Vagina (tissue), 2 donors: ENCODE data around the gene ZBTB7C.

Experiments used
- POLR2A ChIP-seq, 2 donors: fragments of 450-650 bp; IDR thresholded peaks; one replicate each; pipeline ENCODE4 v1.6.1; 2017; ENCODE audit warnings: antibody characterized with exemption in 2 of 2, mild to moderate bottlenecking in 2 of 2, moderate library complexity in 2 of 2
- POLR2AphosphoS5 ChIP-seq, 2 donors: sonication (generic); formaldehyde crosslinking; IDR thresholded peaks; one replicate each; pipeline ENCODE4 v1.9.0; 2017; ENCODE audit warnings: antibody characterized with exemption in 2 of 2, mild to moderate bottlenecking in 2 of 2, low read depth in 1 of 2; ENCODE audit not compliant: insufficient read depth in 1 of 2
- TF ChIP-seq, protein P1 (sequence below), 3 experiments: fragments of 450-650 bp in 2 of 3; fragments of 200-600 bp in 1 of 3; sonication (generic) in 1 of 3; IDR thresholded peaks; one replicate each; pipeline ENCODE4 v1.5.1; 2017 to 2019; ENCODE audit warnings: antibody characterized with exemption in 3 of 3, mild to moderate bottlenecking in 2 of 3, moderate library complexity in 2 of 3

- TF ChIP-seq, protein P1, sequence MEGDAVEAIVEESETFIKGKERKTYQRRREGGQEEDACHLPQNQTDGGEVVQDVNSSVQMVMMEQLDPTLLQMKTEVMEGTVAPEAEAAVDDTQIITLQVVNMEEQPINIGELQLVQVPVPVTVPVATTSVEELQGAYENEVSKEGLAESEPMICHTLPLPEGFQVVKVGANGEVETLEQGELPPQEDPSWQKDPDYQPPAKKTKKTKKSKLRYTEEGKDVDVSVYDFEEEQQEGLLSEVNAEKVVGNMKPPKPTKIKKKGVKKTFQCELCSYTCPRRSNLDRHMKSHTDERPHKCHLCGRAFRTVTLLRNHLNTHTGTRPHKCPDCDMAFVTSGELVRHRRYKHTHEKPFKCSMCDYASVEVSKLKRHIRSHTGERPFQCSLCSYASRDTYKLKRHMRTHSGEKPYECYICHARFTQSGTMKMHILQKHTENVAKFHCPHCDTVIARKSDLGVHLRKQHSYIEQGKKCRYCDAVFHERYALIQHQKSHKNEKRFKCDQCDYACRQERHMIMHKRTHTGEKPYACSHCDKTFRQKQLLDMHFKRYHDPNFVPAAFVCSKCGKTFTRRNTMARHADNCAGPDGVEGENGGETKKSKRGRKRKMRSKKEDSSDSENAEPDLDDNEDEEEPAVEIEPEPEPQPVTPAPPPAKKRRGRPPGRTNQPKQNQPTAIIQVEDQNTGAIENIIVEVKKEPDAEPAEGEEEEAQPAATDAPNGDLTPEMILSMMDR (IDR thresholded peaks at IDR 0.05), result no peak
- no peak for TF ChIP-seq POLR2A (IDR thresholded peaks at IDR 0.05)
- TF ChIP-seq POLR2AphosphoS5 (IDR thresholded peaks at IDR 0.05; ENCODE audit: insufficient read depth in 1 of 2, low read depth in 1 of 2), result no peak
Observed at GRCh38 chr18:48304906-48305693, 104.1 kb downstream of the ZBTB7C start.
